PC-3 (cell line): Measurements from ENCODE around the gene NFYC. TPM values are rescaled to one million over a fixed set of nuclear protein-coding genes. Genes with fewer than 3 reads are reported as not detected.

ENCODE experiments used
- ATAC-seq: fragments of 200-7000 bp; cut with Tn5 transposase; 2 replicates; pipeline ENCODE4 v1.9.1; 2020; ENCODE audit warnings: mild to moderate bottlenecking, moderate library complexity
- BruUV-seq: library from RNA; stranded (reverse); fragments of 400-500 nt; replicated peaks from 2 replicates; lab custom pipeline; 2021; lab: Mats Ljungman, UMichigan
- CTCF ChIA-PET: fragments of 300-600 bp; sonication (Branson Sonifier 250); formaldehyde crosslinking; loops from one replicate; lab custom pipeline; 2022; ENCODE audit warnings: antibody characterized with exemption; lab: Charles Lee
- POLR2A ChIA-PET: fragments of 300-600 bp; sonication (Branson Sonifier 250); formaldehyde crosslinking; loops from one replicate; lab custom pipeline; 2022; ENCODE audit warnings: antibody characterized with exemption; ENCODE audit not compliant: unreplicated experiment; lab: Charles Lee
- DNase-seq: peaks from one replicate; pipeline ENCODE4 v3.0.0-alpha.2; 2015
- H2AFZ ChIP-seq: fragments of 300-600 bp; sonication (generic); 2 replicates; pipeline ENCODE4 v1.6.0; 2016; ENCODE audit warnings: antibody characterized with exemption, low read length
- H3F3A ChIP-seq: fragments of 300-600 bp; sonication (generic); one replicate; pipeline ENCODE4 v1.6.0; 2017; ENCODE audit warnings: antibody characterized with exemption, low read length, control low read depth, mild to moderate bottlenecking; ENCODE audit not compliant: unreplicated experiment
- H3K27ac ChIP-seq: fragments of 300-600 bp; sonication (generic); 2 replicates; pipeline ENCODE4 v1.5.1; 2016; ENCODE audit warnings: mild to moderate bottlenecking, low read length
- H3K27me3 ChIP-seq: fragments of 300-600 bp; sonication (generic); 2 replicates; pipeline ENCODE4 v1.6.1; 2016; ENCODE audit warnings: low read length, mixed read lengths
- H3K36me3 ChIP-seq: fragments of 300-600 bp; sonication (generic); 2 replicates; pipeline ENCODE4 v1.6.1; 2016; ENCODE audit warnings: low read depth, mixed run types, low read length, mixed read lengths
- H3K4me1 ChIP-seq: fragments of 300-600 bp; sonication (generic); 2 replicates; pipeline ENCODE4 v1.5.1; 2016; ENCODE audit warnings: low read length; ENCODE audit not compliant: insufficient read depth
- H3K4me2 ChIP-seq: fragments of 300-600 bp; sonication (generic); 2 replicates; pipeline ENCODE4 v1.6.0; 2016; ENCODE audit warnings: low read length
- H3K4me3 ChIP-seq: fragments of 300-600 bp; sonication (generic); 2 replicates; pipeline ENCODE4 v1.5.1; 2016; ENCODE audit warnings: mild to moderate bottlenecking, low read length, mixed read lengths
- H3K79me2 ChIP-seq: fragments of 300-600 bp; sonication (generic); 2 replicates; pipeline ENCODE4 v1.6.1; 2017; ENCODE audit warnings: low read length, mixed read lengths
- H3K9ac ChIP-seq: fragments of 300-600 bp; sonication (generic); 2 replicates; pipeline ENCODE4 v1.6.0; 2016; ENCODE audit warnings: mild to moderate bottlenecking, low read length
- H3K9me2 ChIP-seq: fragments of 300-600 bp; sonication (generic); replicated peaks from 2 replicates; pipeline ENCODE4 v1.6.1; 2016; ENCODE audit warnings: mixed run types, low read length, mixed read lengths
- H3K9me3 ChIP-seq: fragments of 300-600 bp; sonication (generic); 2 replicates; pipeline ENCODE4 v1.6.1; 2016; ENCODE audit warnings: low read length, mixed read lengths
- H4K20me1 ChIP-seq: fragments of 300-600 bp; sonication (generic); 2 replicates; pipeline ENCODE4 v1.6.1; 2016; ENCODE audit warnings: low read length, mixed read lengths
- CTCF ChIP-seq: fragments of 300-600 bp; sonication (generic); conservative IDR thresholded peaks from 2 replicates; pipeline ENCODE4 v1.5.1; 2017; ENCODE audit warnings: antibody characterized with exemption, low read depth, mild to moderate bottlenecking, low read length
- EZH2 ChIP-seq: fragments of 300-600 bp; sonication (generic); IDR thresholded peaks from one replicate; pipeline ENCODE4 v1.6.1; 2017; ENCODE audit warnings: antibody characterized with exemption, mild to moderate bottlenecking, low read length; ENCODE audit not compliant: unreplicated experiment
- EZH2phosphoT487 ChIP-seq: fragments of 300-600 bp; sonication (generic); IDR thresholded peaks from 2 replicates; pipeline ENCODE4 v1.6.1; 2018; ENCODE audit warnings: mild to moderate bottlenecking, antibody characterized with exemption, low read length, borderline replicate concordance
- intact Hi-C: fragments of 100-400 bp; cut with micrococcal nuclease; formaldehyde crosslinking; loops from 2 replicates; pipeline ENCODE4 v1.9.0; 2023
- total RNA-seq: library from RNA; depleted of rRNA; stranded (reverse); fragments of >200 nt; gene quantifications from 2 replicates; pipeline ENCODE4 v1.2.3, GENCODE V29; 2014

NFYC gene
- total RNA-seq, 1 experiment from 2014 or later: 52.6 TPM

GRCh38 chr1:40776236-40777072, 85.0 kb downstream of the NFYC start:
- CTCF ChIA-PET: no interaction called here
- POLR2A ChIA-PET: no interaction called here

GRCh38 chr1:40777224-40777970, 85.9 kb downstream of the NFYC start:
- Histone ChIP-seq H3K9me3 (no peaks in the 10 kb centered on the region), H3K27ac (no peak overlapping the region)
- no peak for ATAC-seq

More at GRCh38 chr1:40776236-40777072, 85.0 kb downstream of the NFYC start:
- no peaks in the 10 kb centered on the region for H4K20me1 ChIP-seq
- no peak overlapping the region for H3K9ac ChIP-seq
- H3F3A ChIP-seq: no peaks in the 10 kb centered on the region
- H3K9me3 ChIP-seq: no peaks in the 10 kb centered on the region
- no peaks in the 10 kb centered on the region for H3K79me2 ChIP-seq
- no peaks in the 10 kb centered on the region for H3K4me1 ChIP-seq
- intact Hi-C loops: no loop called here
- no peak for DNase-seq
- TF ChIP-seq EZH2 (no peak), CTCF (no peak), EZH2phosphoT487 (no peak)
- H3K4me2 ChIP-seq: no peak overlapping the region
- H3K27ac ChIP-seq: no peak overlapping the region
- H3K4me3 ChIP-seq: no peak overlapping the region
- BruUV-seq: no TSS peak
- H3K36me3 ChIP-seq: 0 out of 2 replicates have a peak, but pooled peaks cover 3% of the 10 kb centered on the region
- no peaks in the 10 kb centered on the region for H3K9me2 ChIP-seq
- H3K27me3 ChIP-seq: no peaks in the 10 kb centered on the region
- no peak for ATAC-seq
- H2AFZ ChIP-seq: no peak overlapping the region

More at GRCh38 chr1:40777224-40777970, 85.9 kb downstream of the NFYC start:
- ChIA-PET CTCF (no interaction called here), POLR2A (no interaction called here)
- Histone ChIP-seq H3K4me2 (no peak overlapping the region), H3K79me2 (no peaks in the 10 kb centered on the region), H3K27me3 (no peaks in the 10 kb centered on the region), H3K4me1 (0 out of 2 replicates have a peak, but pooled peaks cover under 1% of the 10 kb centered on the region), H4K20me1 (no peaks in the 10 kb centered on the region), H3K9me2 (no peaks in the 10 kb centered on the region), H3F3A (no peaks in the 10 kb centered on the region), H2AFZ (no peak overlapping the region), H3K4me3 (no peak overlapping the region), H3K9ac (no peak overlapping the region), H3K36me3 (0 out of 2 replicates have a peak, but pooled peaks cover under 1% of the 10 kb centered on the region)
- TF ChIP-seq EZH2phosphoT487 (no peak), EZH2 (no peak), CTCF (no peak)
- DNase-seq: no peak
- BruUV-seq: no TSS peak
- intact Hi-C loops: no loop called here
